Measurements from ENCODE around the gene DNTTIP2.
A peak's percentile ranks its signal among the peaks of the same experiment; 100 is the strongest.
"Not testable (repeated sequence)": the region's sequence is repeated elsewhere in the genome, so short reads cannot be mapped to it uniquely, and the experiment has no call there.

Gene DNTTIP2

GRCh38 chr1:93876244-93876643 lies 2.8 kb downstream of the DNTTIP2 start:
- DNase-seq: no peak

GRCh38 chr1:93874025-93874651 lies 4.9 kb downstream of the DNTTIP2 start:
- DNase-seq: no peak

- DNase-seq: no peak
These were observed 7.6 kb downstream of the DNTTIP2 start for GRCh38 chr1:93871366-93871765.

- no peak for DNase-seq
These were observed 9.4 kb downstream of the DNTTIP2 start for GRCh38 chr1:93869653-93870052.

GRCh38 chr1:93868492-93868891 lies 10.5 kb downstream of the DNTTIP2 start:
- not testable (repeated sequence) for DNase-seq

- DNase-seq: no peak
These were observed 13.8 kb downstream of the DNTTIP2 start for GRCh38 chr1:93865253-93865652.

- DNase-seq: no peak
These were observed 14.8 kb downstream of the DNTTIP2 start for GRCh38 chr1:93864175-93864574.

GRCh38 chr1:93857653-93858052 lies 21.4 kb downstream of the DNTTIP2 start:
- not testable (repeated sequence) for DNase-seq

- not testable (repeated sequence) for DNase-seq
These were observed 23.0 kb downstream of the DNTTIP2 start for GRCh38 chr1:93855983-93856382.

GRCh38 chr1:93853940-93854339 lies 25.1 kb downstream of the DNTTIP2 start:
- DNase-seq: no peak

GRCh38 chr1:93851878-93852277 lies 27.1 kb downstream of the DNTTIP2 start:
- DNase-seq: no peak

- DNase-seq: no peak
These were observed 27.7 kb downstream of the DNTTIP2 start for GRCh38 chr1:93851327-93851712.

GRCh38 chr1:93850687-93851326 lies 28.2 kb downstream of the DNTTIP2 start:
- DNase-seq: peak; percentile 22

- DNase-seq: no peak
These were observed 30.6 kb downstream of the DNTTIP2 start for GRCh38 chr1:93848350-93848883.

- peak; percentile 67 for DNase-seq
These were observed 31.2 kb downstream of the DNTTIP2 start for GRCh38 chr1:93847811-93848288.

GRCh38 chr1:93846992-93847810 lies 31.8 kb downstream of the DNTTIP2 start:
- DNase-seq: peak; percentile 85

- peak; percentile 83 for DNase-seq
These were observed 32.6 kb downstream of the DNTTIP2 start for GRCh38 chr1:93846206-93846991.

GRCh38 chr1:93845538-93846205 lies 33.3 kb downstream of the DNTTIP2 start:
- DNase-seq: no peak

- no peak for DNase-seq
These were observed 34.6 kb downstream of the DNTTIP2 start for GRCh38 chr1:93844262-93845045.

GRCh38 chr1:93842750-93843500 lies 36.1 kb downstream of the DNTTIP2 start:
- no peak for DNase-seq

All from activated CD4-positive, alpha-beta T cell treated with anti-CD3 and anti-CD28 coated beads for 1 hour (primary cell).